H1 (cell line): ENCODE data around the gene STK32C. TPM values are rescaled to one million over a fixed set of nuclear protein-coding genes. Genes with fewer than 3 reads are reported as not detected.

Experiments
- CTCF ChIA-PET: fragments of 300-600 bp; sonication (Branson Sonifier 250); formaldehyde crosslinking; loops from one replicate; lab custom pipeline; 2021; ENCODE audit not compliant: partially characterized antibody; lab: Charles Lee
- POLR2A ChIA-PET: fragments of 300-600 bp; sonication (Branson Sonifier 250); formaldehyde crosslinking; loops from one replicate; lab custom pipeline; 2021; ENCODE audit warnings: inconsistent platforms; ENCODE audit not compliant: partially characterized antibody; lab: Charles Lee
- DNase-seq, 2 experiments: peaks; one replicate each; pipeline versions ENCODE4 v3.0.0 to v3.0.0-alpha.2; 2010 to 2022; ENCODE audit warnings: low spot score in 2 of 2, low read depth in 1 of 2, mixed read lengths in 1 of 2
- FAIRE-seq: peaks from 2 replicates; lab custom pipeline; 2011; peaks lifted over from hg19 to GRCh38; lab: Jason Lieb, UNC
- H2AFZ ChIP-seq: 2 replicates; pipeline ENCODE4 v1.8.1; 2012; ENCODE audit warnings: low read length, inconsistent platforms
- H2AK5ac ChIP-seq: 2 replicates; pipeline ENCODE4 v1.6.1; 2013; ENCODE audit warnings: low read depth, low read length
- H2BK120ac ChIP-seq: replicated peaks from 2 replicates; pipeline ENCODE3; 2013; ENCODE audit warnings: low read depth, low read length, inconsistent platforms
- H2BK12ac ChIP-seq: 2 replicates; pipeline ENCODE4 v1.6.1; 2013; ENCODE audit warnings: low read depth, low read length
- H2BK15ac ChIP-seq: 2 replicates; pipeline ENCODE4 v1.6.1; 2013; ENCODE audit warnings: low read length
- H2BK20ac ChIP-seq: 2 replicates; pipeline ENCODE4 v1.6.1; 2013; ENCODE audit warnings: low read length
- H2BK5ac ChIP-seq: 2 replicates; pipeline ENCODE4 v1.6.1; 2013; ENCODE audit warnings: low read depth, low read length
- H3K14ac ChIP-seq: 2 replicates; pipeline ENCODE4 v1.6.1; 2013; ENCODE audit warnings: inconsistent platforms; ENCODE audit not compliant: insufficient read length
- H3K18ac ChIP-seq: 2 replicates; pipeline ENCODE4 v1.6.1; 2013; ENCODE audit warnings: low read length; ENCODE audit errors: extremely low read depth
- H3K23ac ChIP-seq: 2 replicates; pipeline ENCODE4 v1.6.1; 2013; ENCODE audit warnings: inconsistent platforms; ENCODE audit not compliant: insufficient read length
- H3K23me2 ChIP-seq: 2 replicates; pipeline ENCODE4 v1.6.1; 2013; ENCODE audit warnings: low read depth, low read length
- H3K27ac ChIP-seq: 2 replicates; pipeline ENCODE4 v1.6.1; 2011; ENCODE audit warnings: low read depth, low read length, inconsistent platforms
- H3K27me3 ChIP-seq, 4 experiments: replicated peaks in 1 of 4; 1 replicate in 1 of 4; 2 replicates in 3 of 4; pipeline versions ENCODE4 v1.6.1 to v1.8.1; 2011 to 2013; ENCODE audit warnings: low read length in 3 of 4, mild to moderate bottlenecking in 3 of 4, inconsistent platforms in 2 of 4, mixed read lengths in 2 of 4, moderate library complexity in 1 of 4; ENCODE audit not compliant: control insufficient read depth in 3 of 4, insufficient read depth in 3 of 4; ENCODE audit errors: extremely low read depth in 1 of 4
- H3K36me3 ChIP-seq, 4 experiments: 2 replicates each; pipeline versions ENCODE4 v1.6.1 to v1.8.1; 2011 to 2013; ENCODE audit warnings: mild to moderate bottlenecking in 4 of 4, low read length in 3 of 4, moderate library complexity in 2 of 4, control low read depth in 1 of 4, inconsistent platforms in 1 of 4; ENCODE audit not compliant: insufficient read depth in 4 of 4, control insufficient read depth in 2 of 4
- H3K4ac ChIP-seq: replicated peaks from 2 replicates; pipeline ENCODE3; 2013; ENCODE audit warnings: low read length, low read depth, mixed read lengths, inconsistent platforms; ENCODE audit not compliant: insufficient read length
- H3K4me1 ChIP-seq, 4 experiments: replicated peaks in 1 of 4; 1 replicate in 1 of 4; 2 replicates in 3 of 4; pipeline versions ENCODE4 v1.6.1 to v1.8.1; 2011 to 2013; ENCODE audit warnings: low read length in 3 of 4, inconsistent platforms in 2 of 4, mixed read lengths in 1 of 4; ENCODE audit not compliant: insufficient read depth in 4 of 4, control insufficient read depth in 3 of 4
- H3K4me2 ChIP-seq, 2 experiments: 2 replicates each; pipeline versions ENCODE4 v1.6.1 to v1.8.1; 2011 to 2013; ENCODE audit warnings: low read depth in 2 of 2, low read length in 2 of 2, control low read depth in 1 of 2, inconsistent platforms in 1 of 2, mild to moderate bottlenecking in 1 of 2; ENCODE audit not compliant: insufficient read depth in 1 of 2
- H3K4me3 ChIP-seq, 4 experiments: fragments of 200-600, 300-600 bp in 1 of 4; sonication (generic), shearing (Covaris generic), sonication (Bioruptor Twin) in 1 of 4; 2 replicates each; pipeline versions ENCODE4 v1.5.1 to v1.8.1; 2011 to 2016; ENCODE audit warnings: low read length in 4 of 4, low read depth in 3 of 4, control low read depth in 2 of 4, inconsistent platforms in 2 of 4, mild to moderate bottlenecking in 2 of 4, mixed read lengths in 1 of 4, moderate library complexity in 1 of 4; ENCODE audit not compliant: insufficient read depth in 2 of 4; ENCODE audit errors: extremely low read depth in 1 of 4
- H3K56ac ChIP-seq: replicated peaks from 2 replicates; pipeline ENCODE3; 2013; ENCODE audit warnings: low read depth, mild to moderate bottlenecking, mixed read lengths, low read length, inconsistent platforms; ENCODE audit not compliant: insufficient read length
- H3K79me1 ChIP-seq: 2 replicates; pipeline ENCODE4 v1.6.1; 2013; ENCODE audit warnings: low read depth, low read length, control low read depth
- H3K79me2 ChIP-seq, 2 experiments: 2 replicates each; pipeline versions ENCODE4 v1.6.1 to v1.8.1; 2012 to 2013; ENCODE audit warnings: low read length in 2 of 2, mild to moderate bottlenecking in 2 of 2, inconsistent platforms in 1 of 2; ENCODE audit not compliant: insufficient read depth in 2 of 2, control insufficient read depth in 1 of 2
- H3K9ac ChIP-seq, 4 experiments: replicated peaks in 1 of 4; 1 replicate in 1 of 4; 2 replicates in 3 of 4; pipeline versions ENCODE4 v1.6.1 to v1.8.1; 2011 to 2013; ENCODE audit warnings: low read depth in 3 of 4, low read length in 3 of 4, control low read depth in 2 of 4, mild to moderate bottlenecking in 2 of 4, moderate library complexity in 2 of 4, inconsistent platforms in 1 of 4; ENCODE audit errors: extremely low read depth in 1 of 4
- H3K9me3 ChIP-seq, 2 experiments: 2 replicates each; pipeline versions ENCODE4 v1.6.1 to v1.8.1; 2012 to 2013; ENCODE audit warnings: mild to moderate bottlenecking in 2 of 2, moderate library complexity in 2 of 2, control low read depth in 1 of 2, inconsistent platforms in 1 of 2, low read depth in 1 of 2, low read length in 1 of 2, mixed read lengths in 1 of 2; ENCODE audit not compliant: insufficient read depth in 2 of 2
- H4K20me1 ChIP-seq, 2 experiments: replicated peaks in 1 of 2; 2 replicates each; pipeline versions ENCODE3 to v1.8.1; 2011 to 2013; ENCODE audit warnings: inconsistent platforms in 2 of 2, low read length in 2 of 2, mild to moderate bottlenecking in 1 of 2; ENCODE audit not compliant: insufficient read depth in 2 of 2, control insufficient read depth in 1 of 2
- H4K5ac ChIP-seq: 2 replicates; pipeline ENCODE4 v1.6.1; 2013; ENCODE audit warnings: low read length, low read depth, mixed read lengths, inconsistent platforms; ENCODE audit not compliant: insufficient read length
- H4K8ac ChIP-seq: 2 replicates; pipeline ENCODE4 v1.8.0; 2013; ENCODE audit warnings: mild to moderate bottlenecking, moderate library complexity, low read length, inconsistent platforms; ENCODE audit not compliant: insufficient read depth; ENCODE audit errors: extremely low read depth
- H4K91ac ChIP-seq: replicated peaks from 2 replicates; pipeline ENCODE3; 2013; ENCODE audit warnings: low read length, mixed read lengths, inconsistent platforms; ENCODE audit not compliant: insufficient read length
- BACH1 ChIP-seq: IDR thresholded peaks from 2 replicates; pipeline ENCODE4 v1.6.1; 2012; ENCODE audit warnings: low read length, improper control_type of control experiment
- POU5F1 ChIP-seq: IDR thresholded peaks from 2 replicates; pipeline ENCODE4 v1.6.1; 2011; ENCODE audit warnings: low read depth, mild to moderate bottlenecking, low read length, moderate library complexity
- SP1 ChIP-seq: IDR thresholded peaks from 2 replicates; pipeline ENCODE4 v1.6.1; 2011; ENCODE audit warnings: low read depth, low read length
- WGBS, 2 experiments: shearing (Covaris generic) in 1 of 2; methylation state at CpG; one replicate each; pipeline versions ENCODE4 v1.1.6 to v1.1.7; 2013 to 2015; ENCODE audit warnings: low lambda C conversion rate in 2 of 2, mixed read lengths in 2 of 2, inconsistent platforms in 1 of 2, low coverage in 1 of 2, missing lambda C conversion rate in 1 of 2; ENCODE audit not compliant: insufficient replicate concordance in 2 of 2, insufficient coverage in 1 of 2, insufficient read length in 1 of 2; ENCODE audit errors: extremely low coverage in 1 of 2, missing lambda C conversion rate in 1 of 2; 5-methylcytosine and 5-hydroxymethylcytosine counted together
- polyA plus RNA-seq, 7 experiments: library from polyadenylated mRNA; depleted of rRNA in 3 of 7; stranded (reverse) in 5 of 7; unstranded in 2 of 7; fragments of >200 nt in 5 of 7; fragments of 200-250 nt in 2 of 7; gene quantifications; 1 replicate in 5 of 7; 2 replicates in 1 of 7; 4 replicates in 1 of 7; pipeline versions ENCODE4 v1.2.1 to v1.2.3, GENCODE V29; 2011 to 2013; ENCODE audit warnings: missing spikeins in 2 of 7, mixed read lengths in 2 of 7
- total RNA-seq: library from RNA; stranded (reverse); fragmentation: NEBNext Ultra II Directional; extraction: Animal tissue kit (Norgen Biotek cat#: 25700); gene quantifications from 2 replicates; pipeline ENCODE4 v1.2.1, GENCODE V29; 2021

STK32C gene
- total and polyA plus RNA-seq, 2 of the 8 experiments (the other 6 are each of a cell fraction or from before 2014, with no cell fraction given): 10.6 to 15.6 TPM

GRCh38 chr10:132176623-132177500 lies 130.9 kb downstream of the STK32C start:
- peaks cover 0 to 9% (median 7%) of the 10 kb centered on the region in 4 experiments; a peak in 6 of 7 replicates for H3K4me1 ChIP-seq
- 0 out of 2 replicates have a peak overlapping the region, but pooled peaks have one; percentile 1 for H2BK20ac ChIP-seq
- H3K4me3 ChIP-seq: no peak overlapping the region
- no peak for FAIRE-seq
- ChIA-PET CTCF (interaction anchor here (0.6 to 1.3 kb wide), 3 partner anchors 14 to 922 kb away, joined by 3 read pairs; no protein-coding TSS in a partner anchor), POLR2A (interaction anchor here (1.2 kb wide), 1 partner anchor 12 kb away, joined by 4 read pairs; no protein-coding TSS in a partner anchor)
- H3K36me3 ChIP-seq: no peaks in the 10 kb centered on the region
- no peak overlapping the region; the same call in 1 of the 2 replicates for H2BK15ac ChIP-seq
- no peak overlapping the region for H3K23ac ChIP-seq
- no peak overlapping the region for H3K18ac ChIP-seq
- H3K27ac ChIP-seq: no peak overlapping the region
- DNase-seq: no peak
- no peak overlapping the region for H2BK5ac ChIP-seq
- H3K4me2 ChIP-seq: peak overlapping the region in 1 of 2 experiments; percentile 55; a peak in 1 of 4 replicates
- H2BK120ac ChIP-seq: no peak overlapping the region
- peaks cover 0 to 2% of the 10 kb centered on the region in 2 experiments for H4K20me1 ChIP-seq
- no peak overlapping the region for H2AFZ ChIP-seq
- H2AK5ac ChIP-seq: peak overlapping the region; percentile 75; the same call in 1 of the 2 replicates
- peaks cover 0 to 5% (median 1%) of the 10 kb centered on the region in 4 experiments; a peak in 4 of 7 replicates for H3K27me3 ChIP-seq
- H2BK12ac ChIP-seq: no peak overlapping the region
- no peak for TF ChIP-seq BACH1
- no peak for TF ChIP-seq POU5F1
- no peak for TF ChIP-seq SP1
- no peak overlapping the region for H3K9ac ChIP-seq
- H3K23me2 ChIP-seq: peaks cover 7% of the 10 kb centered on the region
- no peak overlapping the region for H3K56ac ChIP-seq
- WGBS, 2 experiments: 89% methylated on average over 19 of the region's 19 CpGs; no CpG with 5 or more reads in 1 of the 2 experiments
- H4K8ac ChIP-seq: no peak overlapping the region
- peaks cover 6% of the 10 kb centered on the region for H3K79me1 ChIP-seq
- H3K79me2 ChIP-seq: no peaks in the 10 kb centered on the region
- no peak overlapping the region for H4K5ac ChIP-seq
- H3K9me3 ChIP-seq: no peaks in the 10 kb centered on the region; a peak in 1 of 4 replicates
- H3K4ac ChIP-seq: no peak overlapping the region
- H3K14ac ChIP-seq: no peak overlapping the region
- H4K91ac ChIP-seq: peak overlapping the region; percentile 12
